Bone marrow (tissue), 2 donors: ENCODE measurements around the gene TK2.
"Not testable (repeated sequence)": the region's sequence is repeated elsewhere in the genome, so short reads cannot be mapped to it uniquely, and the experiment has no call there.

Experiments used
- DNase-seq, 2 donors: peaks; one replicate each; lab custom pipeline; 2025; lab: John Stamatoyannopoulos, UW

TK2 gene

GRCh38 chr16:66466636-66467035 lies 83.3 kb downstream of the TK2 start:
- DNase-seq: not testable (repeated sequence)

GRCh38 chr16:66465946-66466345 lies 84.0 kb downstream of the TK2 start:
- not testable (repeated sequence) for DNase-seq

GRCh38 chr16:66462912-66463311 lies 87.0 kb downstream of the TK2 start:
- no peak for DNase-seq

GRCh38 chr16:66460703-66461102 lies 89.2 kb downstream of the TK2 start:
- no peak for DNase-seq

GRCh38 chr16:66459878-66460277 lies 90.0 kb downstream of the TK2 start:
- DNase-seq: no peak

DNA sequence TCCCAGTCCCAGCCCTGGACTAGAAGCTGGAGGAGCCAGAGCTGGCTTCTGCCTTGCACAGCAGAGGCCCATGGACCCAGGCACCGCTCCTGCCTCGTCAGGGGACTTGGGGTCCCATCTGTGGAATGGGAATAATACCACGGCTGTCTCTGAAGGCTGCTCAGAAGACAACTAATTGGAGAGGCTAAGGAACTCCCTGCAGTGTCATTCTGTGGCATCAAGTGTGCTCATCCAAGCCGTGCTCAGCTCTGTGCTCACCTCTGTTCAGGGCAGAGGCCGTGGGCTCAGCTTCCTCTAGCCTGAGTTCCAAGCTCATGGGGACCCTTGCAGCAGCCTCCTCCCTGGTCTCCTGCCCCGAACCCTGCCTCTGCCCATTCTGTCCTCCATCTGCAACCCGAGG lies 91.1 kb downstream of the TK2 start:
- no peak for DNase-seq

- no peak for DNase-seq
Measured at GRCh38 chr16:66458292-66458691, 91.6 kb downstream of the TK2 start.
